ENCODE results near the gene PPARGC1A. TPM values are rescaled to one million over a fixed set of nuclear protein-coding genes. Genes with fewer than 3 reads are reported as not detected.

The PPARGC1A gene
- total and polyA plus RNA-seq, 2 experiments from 2014 or later: 17.7 to 42.3 TPM

DNA sequence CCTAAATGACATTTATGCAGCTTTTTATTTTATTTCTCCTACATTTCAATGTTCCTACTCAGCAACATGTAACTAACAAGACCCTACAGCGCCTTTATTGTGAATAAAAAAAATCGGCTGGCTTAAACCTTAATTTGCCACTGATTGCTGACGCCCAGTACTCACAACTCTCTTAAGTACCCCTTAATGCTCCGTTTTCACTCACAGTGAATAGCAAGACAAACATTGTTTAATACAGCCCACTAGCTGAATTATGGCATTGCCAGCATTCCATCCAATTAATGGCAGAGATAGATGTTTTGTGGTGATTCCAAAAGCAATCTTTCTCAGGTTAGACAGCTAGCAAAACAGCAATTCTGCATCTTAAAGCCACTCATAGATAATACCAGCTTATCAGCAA is 61.1 kb downstream of the PPARGC1A start:
- Histone ChIP-seq H3K27me3 (no peaks in the 10 kb centered on the region), H3K9me3 (ENCODE audit: low read depth) (no peaks in the 10 kb centered on the region), H3K4me3 (no peak overlapping the region), H3K4me1 (ENCODE audit: low read depth) (no peaks in the 10 kb centered on the region), H3K36me3 (peaks cover 44% of the 10 kb centered on the region), H3K27ac (no peak overlapping the region)
- TF ChIP-seq, protein P1, sequence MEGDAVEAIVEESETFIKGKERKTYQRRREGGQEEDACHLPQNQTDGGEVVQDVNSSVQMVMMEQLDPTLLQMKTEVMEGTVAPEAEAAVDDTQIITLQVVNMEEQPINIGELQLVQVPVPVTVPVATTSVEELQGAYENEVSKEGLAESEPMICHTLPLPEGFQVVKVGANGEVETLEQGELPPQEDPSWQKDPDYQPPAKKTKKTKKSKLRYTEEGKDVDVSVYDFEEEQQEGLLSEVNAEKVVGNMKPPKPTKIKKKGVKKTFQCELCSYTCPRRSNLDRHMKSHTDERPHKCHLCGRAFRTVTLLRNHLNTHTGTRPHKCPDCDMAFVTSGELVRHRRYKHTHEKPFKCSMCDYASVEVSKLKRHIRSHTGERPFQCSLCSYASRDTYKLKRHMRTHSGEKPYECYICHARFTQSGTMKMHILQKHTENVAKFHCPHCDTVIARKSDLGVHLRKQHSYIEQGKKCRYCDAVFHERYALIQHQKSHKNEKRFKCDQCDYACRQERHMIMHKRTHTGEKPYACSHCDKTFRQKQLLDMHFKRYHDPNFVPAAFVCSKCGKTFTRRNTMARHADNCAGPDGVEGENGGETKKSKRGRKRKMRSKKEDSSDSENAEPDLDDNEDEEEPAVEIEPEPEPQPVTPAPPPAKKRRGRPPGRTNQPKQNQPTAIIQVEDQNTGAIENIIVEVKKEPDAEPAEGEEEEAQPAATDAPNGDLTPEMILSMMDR (IDR thresholded peaks at IDR 0.05; ENCODE audit: low read depth, low read length): no peak
- DNase-seq (ENCODE audit: low read depth in 1 of 2, low spot score in 1 of 2): no peak

DNA sequence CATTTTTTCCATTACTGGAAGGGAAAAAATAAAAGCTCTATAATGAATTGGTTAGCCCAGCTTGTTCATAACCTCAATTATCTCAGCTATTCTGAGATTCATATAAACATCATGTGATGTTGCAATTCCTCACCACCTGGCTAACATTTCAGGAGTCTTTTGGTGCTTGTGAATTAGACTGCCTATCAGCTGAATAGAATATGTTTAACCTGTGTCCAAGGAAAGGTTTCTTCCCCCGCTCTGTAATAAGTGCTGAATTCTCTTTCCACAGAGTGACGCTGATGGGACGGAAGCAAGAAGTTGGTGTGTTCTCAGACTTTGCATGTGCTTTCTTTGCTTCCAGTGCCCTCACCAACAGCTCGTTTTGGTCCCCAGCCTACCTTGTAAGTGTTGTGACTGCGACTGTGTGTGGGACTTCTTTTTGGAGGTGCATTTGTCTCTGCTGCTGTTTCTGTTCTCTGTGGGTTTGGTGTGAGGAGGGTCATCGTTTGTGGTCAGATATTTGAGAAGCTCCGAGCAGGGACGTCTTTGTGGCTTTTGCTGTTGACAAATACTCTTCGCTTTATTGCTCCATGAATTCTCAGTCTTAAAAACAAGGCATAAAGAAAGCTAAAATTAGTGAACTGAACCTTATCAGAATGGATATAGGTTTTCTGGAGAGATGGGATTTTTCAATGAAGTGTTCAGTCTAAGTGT is 61.7 kb downstream of the PPARGC1A start:
- H3K27me3 ChIP-seq: no peaks in the 10 kb centered on the region
- DNase-seq (ENCODE audit: low read depth in 1 of 2, low spot score in 1 of 2): no peak
- H3K36me3 ChIP-seq: peaks cover 46% of the 10 kb centered on the region
- H3K27ac ChIP-seq: no peak overlapping the region
- no peak overlapping the region for H3K4me3 ChIP-seq
- TF ChIP-seq, protein P1 (IDR thresholded peaks at IDR 0.05; ENCODE audit: low read depth, low read length): no peak
- no peaks in the 10 kb centered on the region for H3K4me1 ChIP-seq (ENCODE audit: low read depth)
- H3K9me3 ChIP-seq (ENCODE audit: low read depth): no peaks in the 10 kb centered on the region

DNA sequence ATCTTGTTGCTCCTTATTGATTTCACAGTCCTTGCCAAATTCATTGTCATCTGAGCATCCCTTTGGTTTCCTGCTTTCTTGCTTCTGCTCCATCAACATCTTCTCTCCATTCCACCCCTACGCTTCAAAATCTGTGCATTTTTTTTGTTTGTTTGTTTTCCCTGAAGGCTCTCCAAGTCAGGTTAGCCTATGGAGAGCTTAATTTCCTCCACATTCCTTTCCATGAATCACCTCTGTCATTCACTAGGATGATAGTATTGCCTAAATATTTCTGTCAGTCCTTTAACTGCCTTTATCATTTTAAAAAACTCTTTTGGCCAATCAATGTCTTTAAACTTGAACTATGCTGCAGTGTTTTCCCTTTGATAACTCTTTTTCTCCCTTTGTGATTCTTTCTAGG is 67.7 kb downstream of the PPARGC1A start:
- Histone ChIP-seq H3K27ac (no peak overlapping the region), H3K36me3 (peaks cover 28% of the 10 kb centered on the region), H3K27me3 (no peaks in the 10 kb centered on the region), H3K4me1 (ENCODE audit: low read depth) (peaks cover 21% of the 10 kb centered on the region), H3K4me3 (no peak overlapping the region), H3K9me3 (ENCODE audit: low read depth) (no peaks in the 10 kb centered on the region)
- TF ChIP-seq, protein P1 (IDR thresholded peaks at IDR 0.05; ENCODE audit: low read depth, low read length): no peak
- no peak for DNase-seq (ENCODE audit: low read depth in 1 of 2, low spot score in 1 of 2)

DNA sequence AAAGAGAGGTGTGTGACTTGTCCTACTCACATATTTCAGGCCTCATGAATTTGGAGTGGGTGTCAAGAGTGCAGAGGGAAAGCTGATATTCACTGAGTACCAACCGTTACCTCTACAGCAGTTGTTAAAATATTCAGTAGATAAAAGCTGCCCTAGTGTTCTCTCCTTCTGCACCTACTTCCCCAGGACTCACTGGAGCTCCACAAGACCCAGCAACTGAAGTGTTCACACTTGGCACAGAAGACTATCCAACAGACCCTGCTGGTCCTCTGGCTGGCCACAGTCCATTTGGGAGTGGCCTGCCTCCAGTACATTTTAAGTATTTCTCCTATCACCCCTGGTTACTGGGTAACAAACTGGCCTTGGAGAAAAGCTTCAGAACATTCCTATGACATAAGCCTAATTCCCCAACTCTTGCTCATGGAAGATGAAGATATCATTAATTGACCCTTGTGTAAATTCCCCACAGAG is 70.8 kb downstream of the PPARGC1A start:
- peak; percentile 6 to 64 for DNase-seq (ENCODE audit: low read depth in 1 of 2, low spot score in 1 of 2)
- H3K36me3 ChIP-seq: peaks cover 26% of the 10 kb centered on the region
- TF ChIP-seq, protein P1 (IDR thresholded peaks at IDR 0.05; ENCODE audit: low read depth, low read length): no peak

DNA sequence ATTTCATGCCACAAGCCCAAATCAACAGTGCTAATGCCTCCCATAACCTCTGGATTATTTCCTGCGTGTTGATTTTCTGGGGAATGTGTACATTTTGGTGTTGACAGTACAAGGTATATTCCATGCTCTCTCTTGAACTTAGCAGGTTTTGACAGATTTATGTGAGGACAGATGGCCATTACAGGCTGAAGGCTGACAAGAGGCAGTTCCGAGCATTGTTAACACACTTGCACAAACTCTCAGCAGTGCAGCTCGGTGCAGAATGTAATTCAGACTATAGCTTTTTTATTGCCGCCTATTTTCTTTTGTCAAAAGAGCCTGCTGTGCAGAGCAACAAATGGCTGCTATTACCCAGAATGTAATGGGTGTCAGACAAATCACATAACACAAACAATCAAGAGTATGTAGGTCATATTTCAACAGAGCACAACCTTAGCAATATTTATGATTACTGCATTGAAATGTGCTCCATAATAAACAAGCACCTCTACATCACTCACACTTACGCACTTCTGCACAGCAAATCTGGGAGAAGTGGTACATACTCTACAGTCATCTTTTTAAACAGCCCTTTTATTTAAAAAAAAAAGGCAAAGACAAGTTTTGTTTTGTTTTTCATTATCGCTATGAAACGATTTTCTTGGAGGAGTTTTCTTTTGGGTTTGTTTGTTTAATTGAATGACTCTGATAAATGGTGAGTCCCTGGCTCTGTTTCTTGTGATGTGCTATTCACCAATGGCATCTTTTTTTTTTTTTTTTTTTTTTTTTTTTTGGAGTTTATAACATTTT is 71.6 kb downstream of the PPARGC1A start:
- peaks cover 28% of the 10 kb centered on the region for H3K4me1 ChIP-seq (ENCODE audit: low read depth)
- H3K27me3 ChIP-seq: no peaks in the 10 kb centered on the region
- H3K4me3 ChIP-seq: no peak overlapping the region
- H3K27ac ChIP-seq: peak overlapping the region; percentile 71
- peaks cover 29% of the 10 kb centered on the region for H3K36me3 ChIP-seq
- H3K9me3 ChIP-seq (ENCODE audit: low read depth): no peaks in the 10 kb centered on the region
- TF ChIP-seq, protein P1 (IDR thresholded peaks at IDR 0.05; ENCODE audit: low read depth, low read length): no peak
- peak in 1 of 2 donors; percentile 48 for DNase-seq (ENCODE audit: low read depth in 1 of 2, low spot score in 1 of 2)

More for the DNA sequence above, 70.8 kb downstream of the PPARGC1A start:
- Histone ChIP-seq H3K4me1 (ENCODE audit: low read depth) (peaks cover 28% of the 10 kb centered on the region), H3K27ac (peak overlapping the region; percentile 53), H3K9me3 (ENCODE audit: low read depth) (no peaks in the 10 kb centered on the region), H3K4me3 (no peak overlapping the region), H3K27me3 (no peaks in the 10 kb centered on the region)
